GM11168 (cell line): ENCODE data around the gene CD83.

Experiments used
- in situ Hi-C: fragments of 300-500 bp; cut with MboI; formaldehyde crosslinking; loops from one replicate; pipeline ENCODE4 v1.12.0; 2022; ENCODE audit warnings: low sequenced_read_pairs; ENCODE audit not compliant: unreplicated experiment

Gene CD83

GRCh38 chr6:14089224-14089623, 28.3 kb upstream of the CD83 start:
- in situ Hi-C loops: no loop called here

- in situ Hi-C loops: no loop called here
These were observed 26.1 kb upstream of the CD83 start for GRCh38 chr6:14091339-14091978.

GRCh38 chr6:14092316-14092715, 25.3 kb upstream of the CD83 start:
- in situ Hi-C loops: no loop called here

DNA sequence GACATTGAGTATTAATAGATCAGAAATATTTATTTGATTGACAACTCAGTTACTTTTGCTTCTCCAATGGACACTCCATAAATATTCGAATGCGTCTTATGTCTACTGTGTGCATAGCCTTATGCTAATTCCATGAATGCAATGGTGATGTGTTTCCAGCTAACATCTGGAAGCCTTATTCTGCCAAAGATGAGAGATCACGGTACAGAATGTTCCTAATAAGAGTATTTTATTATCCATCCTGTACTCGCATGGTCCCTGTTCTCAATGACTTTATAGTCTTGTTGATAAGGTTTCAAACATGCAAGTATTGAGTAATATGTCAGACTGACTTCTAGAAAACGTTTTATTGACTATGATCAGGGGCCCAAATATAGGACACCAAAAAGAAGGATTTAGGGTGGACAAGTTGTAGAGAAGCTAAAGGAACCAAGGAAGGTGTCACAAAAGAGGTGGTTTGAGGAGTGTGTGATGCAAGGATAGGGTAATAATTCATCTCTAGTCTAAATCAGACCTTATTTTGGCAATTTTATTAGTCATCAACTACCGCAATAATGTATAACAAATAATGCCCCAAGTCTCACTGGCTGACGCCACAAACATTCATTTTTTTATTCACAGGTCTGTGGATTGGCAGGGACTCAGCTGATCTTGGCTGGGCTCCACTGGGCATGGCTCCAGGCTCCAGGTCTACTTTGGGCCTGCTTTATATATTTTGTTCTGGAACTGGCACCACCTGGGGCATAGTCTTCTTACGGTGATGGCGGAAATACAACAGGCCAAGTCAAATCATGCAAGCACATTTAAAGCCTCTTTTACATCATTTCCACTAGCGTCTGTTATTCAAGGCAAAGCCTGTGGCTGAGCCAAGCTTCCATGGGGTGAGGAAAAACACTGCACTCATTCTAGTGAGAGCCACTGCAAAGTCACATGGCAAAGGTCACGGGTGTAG, 24.5 kb upstream of the CD83 start:
- in situ Hi-C loops: no loop called here

DNA sequence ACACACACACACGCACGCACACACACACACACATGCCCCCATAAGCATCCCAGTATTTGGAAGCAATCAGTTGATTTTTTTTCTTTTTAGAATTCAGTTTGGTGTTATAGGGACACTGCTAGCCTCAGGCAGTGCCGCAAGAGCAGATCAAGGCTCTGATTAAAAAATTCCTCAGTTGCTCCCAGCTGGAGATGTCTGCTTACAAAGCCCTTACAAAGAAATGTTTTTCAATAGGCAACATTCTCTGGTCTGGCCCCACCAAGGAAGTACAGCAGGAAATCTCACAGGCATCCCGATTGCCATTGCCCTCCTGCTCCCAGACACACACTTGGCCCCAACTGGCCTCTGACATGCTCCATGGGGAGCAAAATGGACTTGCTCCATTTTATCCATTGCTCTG, 22.9 kb upstream of the CD83 start:
- in situ Hi-C loops: no loop called here

DNA sequence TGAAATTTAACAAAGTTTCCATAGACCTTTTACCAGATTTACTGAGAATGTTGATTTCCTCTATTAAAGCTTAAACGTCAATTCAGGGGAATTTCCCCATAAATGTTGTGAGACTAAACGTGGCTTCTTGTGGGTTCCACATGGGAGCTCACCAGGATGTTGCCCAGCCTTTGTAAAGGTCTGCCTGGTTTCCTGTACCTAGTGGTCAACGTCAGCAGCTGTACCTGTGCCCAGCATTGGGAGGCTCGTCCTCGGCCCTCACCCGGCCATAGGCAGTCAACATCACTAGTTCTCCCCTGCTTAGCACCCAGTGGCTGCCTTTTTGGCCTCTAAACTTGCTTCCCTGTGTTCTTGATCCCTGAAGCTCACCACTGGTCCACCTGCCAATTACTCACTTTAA, 22.1 kb upstream of the CD83 start:
- in situ Hi-C loops: no loop called here

GRCh38 chr6:14100138-14100537, 17.4 kb upstream of the CD83 start:
- in situ Hi-C loops: no loop called here

- in situ Hi-C loops: no loop called here
These were observed 16.6 kb upstream of the CD83 start for GRCh38 chr6:14100966-14101365.

GRCh38 chr6:14102383-14102782, 15.2 kb upstream of the CD83 start:
- in situ Hi-C loops: no loop called here

GRCh38 chr6:14105547-14105946, 12.0 kb upstream of the CD83 start:
- in situ Hi-C loops: no loop called here

GRCh38 chr6:14107000-14107399, 10.6 kb upstream of the CD83 start:
- in situ Hi-C loops: no loop called here

- in situ Hi-C loops: no loop called here
These were observed 9.7 kb upstream of the CD83 start for GRCh38 chr6:14107711-14108494.

DNA sequence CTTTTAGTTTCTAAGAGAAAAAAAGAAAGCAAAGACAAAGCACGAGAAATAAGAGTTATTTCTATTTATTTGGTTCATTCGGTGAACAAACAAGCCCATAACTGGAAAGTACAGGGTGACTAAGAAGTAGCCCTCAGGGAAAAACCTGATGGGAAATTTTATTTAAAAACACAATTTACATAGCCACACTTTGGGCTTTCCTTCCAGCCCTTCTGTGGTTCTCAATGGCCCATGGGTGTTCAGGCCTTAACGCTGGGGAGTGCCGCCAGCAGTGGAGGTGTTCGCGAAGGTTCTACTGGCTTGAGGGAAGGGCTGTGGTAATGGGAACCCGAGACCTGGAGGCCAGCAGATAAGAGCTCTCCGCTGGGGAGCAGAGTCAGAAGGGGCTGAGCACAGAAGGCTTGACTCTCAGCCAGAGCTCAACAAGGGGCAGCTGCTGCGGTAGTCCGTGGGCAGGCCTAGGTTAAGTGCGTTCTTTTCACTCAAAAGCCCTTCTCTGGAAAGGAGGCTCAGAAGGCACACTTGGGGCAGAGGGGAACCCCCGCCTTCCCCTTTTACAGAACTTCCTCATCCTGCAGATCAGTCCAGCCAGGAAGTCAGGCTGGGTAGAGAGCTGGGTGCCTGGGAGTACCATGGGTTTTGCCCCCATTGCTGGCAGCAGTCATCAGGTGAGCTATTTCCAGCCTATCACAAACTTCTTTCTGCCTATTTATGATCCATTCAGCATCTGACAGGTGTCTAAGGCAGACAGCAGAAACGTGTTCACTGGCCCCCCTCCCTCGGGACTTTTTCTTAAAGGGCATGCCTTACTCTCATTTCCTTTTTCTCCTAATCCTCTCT, 8.8 kb upstream of the CD83 start:
- in situ Hi-C loops: no loop called here

DNA sequence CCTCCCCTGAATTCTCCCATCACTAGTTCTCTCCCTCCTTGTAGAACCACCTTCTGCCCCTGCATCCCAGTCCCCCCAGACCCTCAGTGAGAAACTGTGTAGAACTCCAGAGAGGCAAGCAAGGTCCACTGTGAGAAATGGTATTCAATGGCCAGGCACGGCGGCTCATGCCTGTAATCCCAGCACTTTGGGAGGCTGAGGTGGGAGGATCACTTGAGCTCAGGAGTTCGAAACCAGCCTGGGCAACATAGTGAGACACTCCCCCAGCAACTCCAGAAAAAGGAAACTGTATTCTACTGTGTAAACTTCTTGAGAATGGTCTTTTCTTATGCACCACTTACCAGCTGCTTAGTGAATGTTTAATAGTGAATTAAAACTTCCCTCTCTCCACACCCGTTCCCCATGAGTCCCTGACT, 8.2 kb upstream of the CD83 start:
- in situ Hi-C loops: no loop called here

GRCh38 chr6:14110001-14110818, 7.4 kb upstream of the CD83 start:
- in situ Hi-C loops: no loop called here

GRCh38 chr6:14113976-14114375, 3.6 kb upstream of the CD83 start:
- in situ Hi-C loops: no loop called here

DNA sequence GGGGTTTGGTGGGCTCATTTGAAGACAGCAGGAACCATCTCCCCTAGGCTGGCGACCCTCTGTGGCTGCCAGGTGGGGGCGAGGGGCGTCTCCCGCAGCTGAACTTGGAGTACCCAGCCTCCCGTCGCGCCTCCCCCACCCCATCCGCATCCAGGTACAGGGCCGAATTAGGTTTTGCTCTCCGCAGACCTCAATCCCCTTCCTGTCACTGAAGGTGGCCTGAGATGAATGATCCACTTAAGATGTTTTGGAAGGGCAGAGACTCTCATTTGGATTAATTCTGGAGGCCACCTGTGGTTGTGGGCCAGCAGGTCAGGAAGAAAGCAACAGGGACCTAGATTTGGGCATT, 493 bp downstream of the CD83 start:
- in situ Hi-C loops: no loop called here

GRCh38 chr6:14118446-14118845, 874 bp downstream of the CD83 start:
- in situ Hi-C loops: no loop called here

DNA sequence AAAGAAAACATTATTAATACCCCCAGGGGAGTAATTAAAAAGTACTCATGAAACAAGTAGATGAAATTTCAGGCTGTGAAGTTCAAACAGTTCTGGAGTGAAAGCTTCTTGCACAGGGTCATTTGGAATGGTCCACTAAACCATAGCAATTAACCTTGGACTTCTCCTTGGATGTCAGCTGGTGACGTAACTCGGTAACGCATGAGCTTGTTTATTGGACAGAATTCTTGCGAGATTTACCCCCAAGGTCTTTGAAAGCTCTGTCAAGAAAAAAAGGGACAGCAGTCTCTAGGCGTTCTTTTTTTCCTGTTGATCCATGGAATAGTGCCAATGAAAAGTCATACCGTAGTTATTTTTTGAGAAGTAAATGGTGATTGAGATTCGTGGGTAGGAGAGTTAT, 2.2 kb downstream of the CD83 start:
- in situ Hi-C loops: no loop called here
